Loucy (cell line): Measurements from ENCODE around the gene STK11IP.

Experiments
- H2AFZ ChIP-seq: fragments of 200-600 bp; sonication (generic); 2 replicates; pipeline ENCODE4 v1.6.0; 2016; ENCODE audit warnings: antibody characterized with exemption, mild to moderate bottlenecking, low read length, moderate library complexity
- H3F3A ChIP-seq: fragments of 200-600 bp; 2 replicates; pipeline ENCODE4 v1.6.0; 2016; ENCODE audit warnings: antibody characterized with exemption, low read depth, mild to moderate bottlenecking
- H3K27me3 ChIP-seq: fragments of 200-600 bp; sonication (generic); 2 replicates; pipeline ENCODE4 v1.6.1; 2014; ENCODE audit warnings: low read length, mild to moderate bottlenecking; ENCODE audit not compliant: insufficient read depth, poor library complexity, severe bottlenecking
- H3K36me3 ChIP-seq: fragments of 200-600 bp; sonication (generic); 2 replicates; pipeline ENCODE4 v1.6.1; 2016; ENCODE audit warnings: low read length; ENCODE audit not compliant: insufficient read depth
- H3K4me1 ChIP-seq: fragments of 200-600 bp; sonication (generic); 2 replicates; pipeline ENCODE4 v1.5.1; 2014; ENCODE audit warnings: low read length, mild to moderate bottlenecking; ENCODE audit not compliant: insufficient read depth, poor library complexity, severe bottlenecking
- H3K4me2 ChIP-seq: fragments of 200-600 bp; sonication (generic); 2 replicates; pipeline ENCODE4 v1.6.0; 2014; ENCODE audit warnings: antibody characterized with exemption, low read length, low read depth, mild to moderate bottlenecking; ENCODE audit not compliant: poor library complexity, severe bottlenecking
- H3K4me3 ChIP-seq: fragments of 200-600 bp; sonication (generic); 2 replicates; pipeline ENCODE4 v1.5.1; 2014; ENCODE audit warnings: low read length, mild to moderate bottlenecking, mixed read lengths; ENCODE audit not compliant: poor library complexity, severe bottlenecking
- H3K79me2 ChIP-seq: fragments of 200-600 bp; sonication (generic); 2 replicates; pipeline ENCODE4 v1.6.1; 2014; ENCODE audit warnings: low read length; ENCODE audit not compliant: insufficient read depth
- H3K9ac ChIP-seq: fragments of 200-600 bp; sonication (generic); 2 replicates; pipeline ENCODE4 v1.6.0; 2014; ENCODE audit warnings: mild to moderate bottlenecking, low read depth, low read length, moderate library complexity; ENCODE audit not compliant: poor library complexity, severe bottlenecking
- H3K9me2 ChIP-seq: fragments of 200-600 bp; sonication (generic); replicated peaks from 2 replicates; pipeline ENCODE4 v1.6.1; 2016; ENCODE audit warnings: low read depth, low read length, mixed read lengths
- H3K9me3 ChIP-seq: fragments of 200-600 bp; sonication (generic); 2 replicates; pipeline ENCODE4 v1.6.1; 2014; ENCODE audit warnings: mild to moderate bottlenecking, antibody characterized with exemption, low read length, low read depth; ENCODE audit not compliant: insufficient read depth
- H4K20me1 ChIP-seq: fragments of 200-600 bp; sonication (generic); 2 replicates; pipeline ENCODE4 v1.6.0; 2014; ENCODE audit warnings: antibody characterized with exemption, low read length, mild to moderate bottlenecking; ENCODE audit not compliant: insufficient read depth, poor library complexity, severe bottlenecking
- EZH2phosphoT487 ChIP-seq: fragments of 200-600 bp; IDR thresholded peaks from 2 replicates; pipeline ENCODE4 v1.6.1; 2018; ENCODE audit warnings: antibody characterized with exemption, mild to moderate bottlenecking, moderate library complexity, borderline replicate concordance
- TF ChIP-seq, protein P1 (sequence below): fragments of 200-600 bp; sonication (generic); conservative IDR thresholded peaks from 2 replicates; pipeline ENCODE4 v1.5.1; 2014; ENCODE audit warnings: mild to moderate bottlenecking, antibody characterized with exemption, low read length

Gene STK11IP

DNA sequence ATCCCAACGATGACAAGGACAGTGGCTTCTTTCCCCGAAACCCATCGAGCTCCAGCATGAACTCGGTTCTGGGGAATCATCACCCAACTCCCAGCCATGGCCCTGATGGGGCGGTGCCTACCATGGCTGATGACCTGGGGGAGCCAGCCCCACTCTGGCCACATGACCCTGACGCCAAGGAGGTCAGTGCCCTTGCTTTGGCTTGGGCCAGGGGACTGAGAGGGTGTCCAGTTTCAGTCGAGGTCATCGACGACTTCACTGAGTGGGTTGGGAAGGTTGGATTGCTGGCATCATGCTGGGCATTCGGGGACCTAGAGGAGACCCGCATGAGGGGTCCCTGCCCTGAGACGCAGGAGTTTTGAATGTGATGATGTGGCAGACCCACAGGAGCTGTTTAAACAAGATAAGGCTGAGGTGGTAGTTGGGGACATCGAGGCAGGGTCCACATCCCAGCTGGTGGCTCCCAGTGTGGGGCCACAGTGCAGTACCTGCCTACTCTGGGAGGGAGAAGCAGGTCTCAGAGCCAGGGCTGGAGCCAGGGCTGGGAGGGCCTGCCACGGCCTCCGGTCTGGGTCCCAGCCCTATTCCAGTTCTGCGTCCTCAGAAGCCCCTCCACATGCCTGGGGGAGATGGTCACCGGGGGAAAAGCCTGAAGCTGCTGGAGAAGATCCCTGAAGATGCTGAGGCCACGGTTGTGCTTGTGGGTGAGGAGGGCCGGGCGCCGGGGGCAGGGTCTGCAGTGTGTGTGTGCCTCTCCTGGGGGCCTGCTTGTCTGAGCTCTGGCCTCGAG is 35.8 kb downstream of the STK11IP start:
- no peak overlapping the region for H3K4me3 ChIP-seq
- no peaks in the 10 kb centered on the region for H3K36me3 ChIP-seq
- H3K79me2 ChIP-seq, result no peaks in the 10 kb centered on the region
- H3K9ac ChIP-seq, result no peak overlapping the region
- H3K4me1 ChIP-seq, result no peaks in the 10 kb centered on the region
- no peaks in the 10 kb centered on the region for H3K27me3 ChIP-seq
- H3K9me2 ChIP-seq, result no peaks in the 10 kb centered on the region
- no peak for TF ChIP-seq EZH2phosphoT487
- TF ChIP-seq, protein P1, sequence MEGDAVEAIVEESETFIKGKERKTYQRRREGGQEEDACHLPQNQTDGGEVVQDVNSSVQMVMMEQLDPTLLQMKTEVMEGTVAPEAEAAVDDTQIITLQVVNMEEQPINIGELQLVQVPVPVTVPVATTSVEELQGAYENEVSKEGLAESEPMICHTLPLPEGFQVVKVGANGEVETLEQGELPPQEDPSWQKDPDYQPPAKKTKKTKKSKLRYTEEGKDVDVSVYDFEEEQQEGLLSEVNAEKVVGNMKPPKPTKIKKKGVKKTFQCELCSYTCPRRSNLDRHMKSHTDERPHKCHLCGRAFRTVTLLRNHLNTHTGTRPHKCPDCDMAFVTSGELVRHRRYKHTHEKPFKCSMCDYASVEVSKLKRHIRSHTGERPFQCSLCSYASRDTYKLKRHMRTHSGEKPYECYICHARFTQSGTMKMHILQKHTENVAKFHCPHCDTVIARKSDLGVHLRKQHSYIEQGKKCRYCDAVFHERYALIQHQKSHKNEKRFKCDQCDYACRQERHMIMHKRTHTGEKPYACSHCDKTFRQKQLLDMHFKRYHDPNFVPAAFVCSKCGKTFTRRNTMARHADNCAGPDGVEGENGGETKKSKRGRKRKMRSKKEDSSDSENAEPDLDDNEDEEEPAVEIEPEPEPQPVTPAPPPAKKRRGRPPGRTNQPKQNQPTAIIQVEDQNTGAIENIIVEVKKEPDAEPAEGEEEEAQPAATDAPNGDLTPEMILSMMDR, result no peak
- H3F3A ChIP-seq, result no peaks in the 10 kb centered on the region
- no peak overlapping the region for H3K4me2 ChIP-seq
- no peaks in the 10 kb centered on the region for H4K20me1 ChIP-seq
- no peaks in the 10 kb centered on the region for H3K9me3 ChIP-seq
- H2AFZ ChIP-seq, result no peak overlapping the region

DNA sequence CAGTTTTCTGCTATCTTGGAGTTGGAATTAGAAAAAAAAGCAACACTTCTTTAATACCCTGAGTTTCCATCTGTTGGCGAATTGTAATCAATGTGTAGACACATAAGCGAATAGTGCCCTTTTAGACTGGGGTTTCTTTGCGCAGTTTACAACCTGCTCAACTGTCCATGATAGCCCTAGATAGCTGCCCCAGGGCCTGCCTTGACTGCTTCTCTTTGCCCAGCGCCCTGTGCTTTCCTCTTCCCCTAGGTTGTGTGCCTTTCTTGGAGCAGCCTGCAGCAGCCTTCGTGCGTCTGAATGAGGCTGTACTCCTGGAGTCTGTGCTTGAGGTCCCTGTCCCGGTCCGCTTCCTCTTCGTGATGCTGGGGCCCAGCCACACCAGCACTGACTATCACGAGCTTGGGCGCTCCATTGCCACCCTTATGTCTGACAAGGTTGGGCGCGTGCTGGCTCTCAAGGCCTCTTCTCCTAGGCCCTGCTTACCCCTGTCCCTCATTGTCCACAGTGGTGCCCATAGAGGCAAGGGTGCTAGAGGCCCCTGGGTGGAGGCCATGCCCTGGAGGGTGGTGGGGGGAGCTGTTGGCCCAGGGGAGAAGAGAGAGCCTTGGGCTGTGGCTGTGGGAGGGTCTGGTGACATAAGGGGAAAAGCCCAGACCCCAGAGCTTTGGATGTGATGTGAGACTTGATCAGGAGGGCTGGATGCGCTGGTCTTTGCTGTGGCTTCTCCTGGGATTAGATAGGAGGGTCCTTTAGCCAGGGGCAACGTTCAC is 36.7 kb downstream of the STK11IP start:
- no peak overlapping the region for H2AFZ ChIP-seq

DNA sequence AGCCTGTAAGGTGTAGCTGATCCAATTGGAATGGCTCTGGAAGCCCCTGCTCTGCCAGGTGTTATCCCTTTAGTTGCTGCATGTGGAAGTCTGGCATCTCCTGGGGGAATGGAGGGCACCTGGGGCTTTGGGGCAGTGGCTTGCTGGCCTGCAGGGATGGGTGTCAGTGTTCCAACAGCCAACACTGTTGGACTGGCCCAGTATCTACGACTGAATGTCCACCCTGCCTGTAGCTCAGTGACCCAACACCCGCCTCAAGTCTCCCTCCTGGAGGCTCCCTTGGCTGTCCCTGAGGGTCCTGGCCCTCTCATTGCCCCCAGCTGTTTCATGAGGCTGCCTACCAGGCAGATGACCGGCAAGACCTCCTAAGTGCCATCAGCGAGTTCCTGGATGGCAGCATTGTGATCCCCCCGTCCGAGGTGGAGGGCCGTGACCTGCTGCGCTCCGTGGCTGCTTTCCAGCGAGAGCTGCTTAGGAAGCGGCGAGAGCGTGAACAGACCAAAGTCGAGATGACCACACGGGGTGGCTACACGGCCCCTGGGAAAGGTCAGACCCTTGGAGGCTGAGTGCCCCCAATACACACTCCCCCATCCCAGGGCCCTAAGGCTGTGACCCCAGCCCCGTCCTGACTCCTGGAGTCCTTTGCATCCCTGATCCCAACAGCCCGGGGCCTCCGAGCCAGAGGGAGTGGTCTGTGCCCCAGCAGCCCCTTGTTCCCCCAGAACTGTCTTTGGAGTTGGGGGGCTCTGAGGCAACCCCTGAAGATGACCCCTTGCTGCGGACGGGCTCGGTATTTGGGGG is 37.5 kb downstream of the STK11IP start:
- no peaks in the 10 kb centered on the region for H3K9me3 ChIP-seq
- no peaks in the 10 kb centered on the region for H3K4me1 ChIP-seq
- TF ChIP-seq, protein P1, result no peak
- no peak for TF ChIP-seq EZH2phosphoT487
- H2AFZ ChIP-seq, result no peak overlapping the region
- H3K9me2 ChIP-seq, result no peaks in the 10 kb centered on the region
- H3K79me2 ChIP-seq, result no peaks in the 10 kb centered on the region
- H3K4me2 ChIP-seq, result no peak overlapping the region
- H3K4me3 ChIP-seq, result no peak overlapping the region
- H3F3A ChIP-seq, result no peaks in the 10 kb centered on the region
- no peaks in the 10 kb centered on the region for H3K27me3 ChIP-seq
- H3K9ac ChIP-seq, result no peak overlapping the region
- H3K36me3 ChIP-seq, result no peaks in the 10 kb centered on the region
- H4K20me1 ChIP-seq, result no peaks in the 10 kb centered on the region

More for the DNA sequence above, 36.7 kb downstream of the STK11IP start:
- Histone ChIP-seq H3K9ac (no peak overlapping the region), H4K20me1 (no peaks in the 10 kb centered on the region), H3K79me2 (no peaks in the 10 kb centered on the region), H3K4me3 (no peak overlapping the region), H3K4me1 (no peaks in the 10 kb centered on the region), H3K9me3 (no peaks in the 10 kb centered on the region), H3K4me2 (no peak overlapping the region), H3K27me3 (no peaks in the 10 kb centered on the region), H3K36me3 (no peaks in the 10 kb centered on the region), H3K9me2 (no peaks in the 10 kb centered on the region), H3F3A (no peaks in the 10 kb centered on the region)
- no peak for TF ChIP-seq EZH2phosphoT487
- TF ChIP-seq, protein P1, result no peak
